ENCODE results near the gene FAM170B.

Gene FAM170B

GRCh38 chr10:49089557-49090188 lies 44.1 kb downstream of the FAM170B start:
- intact Hi-C loops (cut with DNase I; ENCODE audit: low total_unique reads): loop anchor here (2.0 kb wide), 1 partner anchor 21 kb away; no protein-coding TSS in a partner anchor
- peaks cover 0 to 2% (median 0%) of the 10 kb centered on the region in 3 donors for H3K9me3 ChIP-seq
- H3K27me3 ChIP-seq: no peaks in the 10 kb centered on the region
- H3K4me3 ChIP-seq: no peak overlapping the region
- H3K4me1 ChIP-seq: peaks cover 0 to 29% (median 18%) of the 10 kb centered on the region in 4 donors
- H3K27ac ChIP-seq: peak overlapping the region; percentile 32 to 41
- no peak for TF ChIP-seq CTCF (IDR thresholded peaks at IDR 0.05)
- H3K36me3 ChIP-seq: peaks cover 0 to 4% (median 0%) of the 10 kb centered on the region in 3 donors
- DNase-seq: no peak

GRCh38 chr10:49089152-49089551 lies 44.7 kb downstream of the FAM170B start:
- H3K4me1 ChIP-seq: peaks cover 0 to 27% (median 17%) of the 10 kb centered on the region in 4 donors
- no peak for TF ChIP-seq CTCF (IDR thresholded peaks at IDR 0.05)
- intact Hi-C loops (cut with DNase I; ENCODE audit: low total_unique reads): loop anchor here (2.0 kb wide), 1 partner anchor 22 kb away; no protein-coding TSS in a partner anchor
- no peak for DNase-seq
- H3K27ac ChIP-seq: no peak overlapping the region
- H3K9me3 ChIP-seq: peaks cover 0 to 2% (median 0%) of the 10 kb centered on the region in 3 donors
- H3K4me3 ChIP-seq: no peak overlapping the region
- H3K36me3 ChIP-seq: peaks cover 0 to 5% (median 0%) of the 10 kb centered on the region in 3 donors
- no peaks in the 10 kb centered on the region for H3K27me3 ChIP-seq

- H3K27ac ChIP-seq: no peak overlapping the region
- no peak for DNase-seq
- peaks cover 0 to 47% (median 33%) of the 10 kb centered on the region in 4 donors for H3K4me1 ChIP-seq
- no peak overlapping the region for H3K4me3 ChIP-seq
- intact Hi-C loops (cut with DNase I; ENCODE audit: low total_unique reads): no loop called here
- no peak for TF ChIP-seq CTCF (IDR thresholded peaks at IDR 0.05)
- H3K27me3 ChIP-seq: no peaks in the 10 kb centered on the region
- H3K9me3 ChIP-seq: peaks cover 0 to 2% (median 0%) of the 10 kb centered on the region in 3 donors
- H3K36me3 ChIP-seq: peaks cover 0 to 5% (median 0%) of the 10 kb centered on the region in 3 donors
These were observed 46.9 kb downstream of the FAM170B start for GRCh38 chr10:49086889-49087288.

- H3K27me3 ChIP-seq: no peaks in the 10 kb centered on the region
- peak overlapping the region; percentile 62 to 70 for H3K27ac ChIP-seq
- H3K36me3 ChIP-seq: peaks cover 0 to 5% (median 0%) of the 10 kb centered on the region in 3 donors
- peaks cover 0 to 58% (median 38%) of the 10 kb centered on the region in 4 donors for H3K4me1 ChIP-seq
- no peak for TF ChIP-seq CTCF (IDR thresholded peaks at IDR 0.05)
- peak; percentile 54 to 83 for DNase-seq
- no peak overlapping the region for H3K4me3 ChIP-seq
- intact Hi-C loops (cut with DNase I; ENCODE audit: low total_unique reads): no loop called here
- peaks cover 0 to 2% (median 0%) of the 10 kb centered on the region in 3 donors for H3K9me3 ChIP-seq
These were observed 50.6 kb downstream of the FAM170B start for GRCh38 chr10:49083261-49083660.

GRCh38 chr10:49082766-49083165 lies 51.1 kb downstream of the FAM170B start:
- peak overlapping the region; percentile 62 to 70 for H3K27ac ChIP-seq

More at GRCh38 chr10:49082766-49083165, 51.1 kb downstream of the FAM170B start:
- Histone ChIP-seq H3K27me3 (no peaks in the 10 kb centered on the region), H3K4me1 (peaks cover 0 to 58% (median 38%) of the 10 kb centered on the region in 4 donors), H3K36me3 (peaks cover 0 to 5% (median 0%) of the 10 kb centered on the region in 3 donors), H3K4me3 (no peak overlapping the region), H3K9me3 (peaks cover 0 to 2% (median 0%) of the 10 kb centered on the region in 3 donors)
- intact Hi-C loops (cut with DNase I; ENCODE audit: low total_unique reads): no loop called here
- no peak for DNase-seq
- no peak for TF ChIP-seq CTCF (IDR thresholded peaks at IDR 0.05)
